GM12864 (cell line): Measurements from ENCODE around the gene FARP1.

Source experiments
- DNase-seq: peaks from one replicate; pipeline ENCODE4 v3.0.0-alpha.2; 2011; ENCODE audit warnings: low read depth
- H3K4me3 ChIP-seq: 2 replicates; pipeline ENCODE4 v1.5.1; 2011; ENCODE audit warnings: mild to moderate bottlenecking, low read depth, low read length, control low read depth
- CTCF ChIP-seq: IDR thresholded peaks from 2 replicates; pipeline ENCODE4 v1.5.1; 2011; ENCODE audit warnings: low read depth, mild to moderate bottlenecking, moderate library complexity, low read length, control low read depth, inconsistent platforms; ENCODE audit errors: missing control alignments

FARP1 gene

GRCh38 chr13:98458431-98458830 is 315.5 kb downstream of the FARP1 start:
- no peak for DNase-seq
- H3K4me3 ChIP-seq = no peak overlapping the region
- TF ChIP-seq CTCF = no peak

GRCh38 chr13:98459171-98459681 is 316.3 kb downstream of the FARP1 start:
- DNase-seq = no peak
- no peak overlapping the region for H3K4me3 ChIP-seq
- no peak for TF ChIP-seq CTCF

GRCh38 chr13:98459721-98460370 is 317.0 kb downstream of the FARP1 start:
- DNase-seq = no peak
- H3K4me3 ChIP-seq = no peak overlapping the region
- no peak for TF ChIP-seq CTCF

- H3K4me3 ChIP-seq = no peak overlapping the region
- no peak for DNase-seq
- TF ChIP-seq CTCF = no peak
Observed at GRCh38 chr13:98460516-98460915, 317.6 kb downstream of the FARP1 start.

- DNase-seq = no peak
- no peak overlapping the region for H3K4me3 ChIP-seq
Observed at GRCh38 chr13:98461486-98462240, 318.8 kb downstream of the FARP1 start.

GRCh38 chr13:98462241-98462882 is 319.5 kb downstream of the FARP1 start:
- TF ChIP-seq CTCF = no peak
- DNase-seq = no peak
- no peak overlapping the region for H3K4me3 ChIP-seq

More at GRCh38 chr13:98461486-98462240, 318.8 kb downstream of the FARP1 start:
- TF ChIP-seq CTCF = no peak
